ENCODE data around the gene NR2F1-AS1.

GRCh38 chr5:93601071-93601801, 20.2 kb upstream of the NR2F1-AS1 start:
- TF ChIP-seq, protein P1, sequence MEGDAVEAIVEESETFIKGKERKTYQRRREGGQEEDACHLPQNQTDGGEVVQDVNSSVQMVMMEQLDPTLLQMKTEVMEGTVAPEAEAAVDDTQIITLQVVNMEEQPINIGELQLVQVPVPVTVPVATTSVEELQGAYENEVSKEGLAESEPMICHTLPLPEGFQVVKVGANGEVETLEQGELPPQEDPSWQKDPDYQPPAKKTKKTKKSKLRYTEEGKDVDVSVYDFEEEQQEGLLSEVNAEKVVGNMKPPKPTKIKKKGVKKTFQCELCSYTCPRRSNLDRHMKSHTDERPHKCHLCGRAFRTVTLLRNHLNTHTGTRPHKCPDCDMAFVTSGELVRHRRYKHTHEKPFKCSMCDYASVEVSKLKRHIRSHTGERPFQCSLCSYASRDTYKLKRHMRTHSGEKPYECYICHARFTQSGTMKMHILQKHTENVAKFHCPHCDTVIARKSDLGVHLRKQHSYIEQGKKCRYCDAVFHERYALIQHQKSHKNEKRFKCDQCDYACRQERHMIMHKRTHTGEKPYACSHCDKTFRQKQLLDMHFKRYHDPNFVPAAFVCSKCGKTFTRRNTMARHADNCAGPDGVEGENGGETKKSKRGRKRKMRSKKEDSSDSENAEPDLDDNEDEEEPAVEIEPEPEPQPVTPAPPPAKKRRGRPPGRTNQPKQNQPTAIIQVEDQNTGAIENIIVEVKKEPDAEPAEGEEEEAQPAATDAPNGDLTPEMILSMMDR (IDR thresholded peaks at IDR 0.05): no peak
- TF ChIP-seq EZH2 (IDR thresholded peaks at IDR 0.05; ENCODE audit: borderline replicate concordance, insufficient read depth, low read depth, low read length, poor library complexity, severe bottlenecking): no peak
